Measurements from ENCODE around the gene SIRT3. TPM values are rescaled to one million over a fixed set of nuclear protein-coding genes. Genes with fewer than 3 reads are reported as not detected.

The SIRT3 gene
- total RNA-seq, 1 experiment from 2014 or later, result 19.2 TPM

GRCh38 chr11:203945-204586, 32.1 kb downstream of the SIRT3 start:
- peaks cover 49% of the 10 kb centered on the region for H3K36me3 Mint-ChIP-seq (ENCODE audit: insufficient read depth, unreplicated experiment)
- CTCF ChIA-PET, result no interaction called here
- H3K4me1 Mint-ChIP-seq (ENCODE audit: low read depth, unreplicated experiment), result no peaks in the 10 kb centered on the region
- no peak overlapping the region for H3K27ac Mint-ChIP-seq (ENCODE audit: unreplicated experiment)
- intact Hi-C loops (cut with micrococcal nuclease; ENCODE audit: unreplicated experiment), result loop anchor here (10.0 kb wide), 1 partner anchor 311 kb away; no protein-coding TSS in a partner anchor
- no peaks in the 10 kb centered on the region for H3K9me3 Mint-ChIP-seq (ENCODE audit: low read depth, unreplicated experiment)
- no peak overlapping the region for H3K4me3 Mint-ChIP-seq (ENCODE audit: low read depth, unreplicated experiment)
- no peak for DNase-seq
- BruUV-seq (replicated peaks), result no TSS peak
- TF ChIP-seq CTCF (IDR thresholded peaks at IDR 0.05; ENCODE audit: unreplicated experiment), result no peak
- no peaks in the 10 kb centered on the region for H3K27me3 Mint-ChIP-seq (ENCODE audit: unreplicated experiment)

GRCh38 chr11:203056-203944, 32.8 kb downstream of the SIRT3 start:
- Mint-ChIP-seq H3K9me3 (ENCODE audit: low read depth, unreplicated experiment) (peaks cover 2% of the 10 kb centered on the region), H3K4me1 (ENCODE audit: low read depth, unreplicated experiment) (no peaks in the 10 kb centered on the region), H3K27me3 (ENCODE audit: unreplicated experiment) (no peaks in the 10 kb centered on the region), H3K27ac (ENCODE audit: unreplicated experiment) (no peak overlapping the region), H3K36me3 (ENCODE audit: insufficient read depth, unreplicated experiment) (peaks cover 47% of the 10 kb centered on the region), H3K4me3 (ENCODE audit: low read depth, unreplicated experiment) (no peak overlapping the region)
- no TSS peak for BruUV-seq (replicated peaks)
- intact Hi-C loops (cut with micrococcal nuclease; ENCODE audit: unreplicated experiment), result loop anchor here (10.0 kb wide), 1 partner anchor 312 kb away; no protein-coding TSS in a partner anchor
- TF ChIP-seq CTCF (IDR thresholded peaks at IDR 0.05; ENCODE audit: unreplicated experiment), result no peak
- CTCF ChIA-PET, result no interaction called here
- DNase-seq, result no peak

GRCh38 chr11:202490-202889, 33.7 kb downstream of the SIRT3 start:
- TF ChIP-seq CTCF (IDR thresholded peaks at IDR 0.05; ENCODE audit: unreplicated experiment), result no peak
- Mint-ChIP-seq H3K4me3 (ENCODE audit: low read depth, unreplicated experiment) (no peak overlapping the region), H3K4me1 (ENCODE audit: low read depth, unreplicated experiment) (no peaks in the 10 kb centered on the region), H3K36me3 (ENCODE audit: insufficient read depth, unreplicated experiment) (peaks cover 44% of the 10 kb centered on the region), H3K27ac (ENCODE audit: unreplicated experiment) (no peak overlapping the region), H3K27me3 (ENCODE audit: unreplicated experiment) (no peaks in the 10 kb centered on the region), H3K9me3 (ENCODE audit: low read depth, unreplicated experiment) (peaks cover 2% of the 10 kb centered on the region)
- CTCF ChIA-PET, result no interaction called here
- DNase-seq, result no peak
- BruUV-seq (replicated peaks), result no TSS peak
- intact Hi-C loops (cut with micrococcal nuclease; ENCODE audit: unreplicated experiment), result loop anchor here (10.0 kb wide), 1 partner anchor 312 kb away; no protein-coding TSS in a partner anchor

- no peak for DNase-seq
- peaks cover 38% of the 10 kb centered on the region for H3K36me3 Mint-ChIP-seq (ENCODE audit: insufficient read depth, unreplicated experiment)
- CTCF ChIA-PET, result no interaction called here
- TF ChIP-seq CTCF (IDR thresholded peaks at IDR 0.05; ENCODE audit: unreplicated experiment), result no peak
- no peaks in the 10 kb centered on the region for H3K4me1 Mint-ChIP-seq (ENCODE audit: low read depth, unreplicated experiment)
- intact Hi-C loops (cut with micrococcal nuclease; ENCODE audit: unreplicated experiment), result loop anchor here (10.0 kb wide), 1 partner anchor 313 kb away; no protein-coding TSS in a partner anchor
- no peaks in the 10 kb centered on the region for H3K27me3 Mint-ChIP-seq (ENCODE audit: unreplicated experiment)
- BruUV-seq (replicated peaks), result no TSS peak
- H3K4me3 Mint-ChIP-seq (ENCODE audit: low read depth, unreplicated experiment), result no peak overlapping the region
- H3K27ac Mint-ChIP-seq (ENCODE audit: unreplicated experiment), result no peak overlapping the region
- peaks cover 2% of the 10 kb centered on the region for H3K9me3 Mint-ChIP-seq (ENCODE audit: low read depth, unreplicated experiment)
These were observed 34.2 kb downstream of the SIRT3 start for GRCh38 chr11:201966-202365.
